PC-9 (cell line): ENCODE data around the gene CFAP20DC. TPM values are rescaled to one million over a fixed set of nuclear protein-coding genes. Genes with fewer than 3 reads are reported as not detected.

Source experiments
- BruUV-seq: library from RNA; stranded (reverse); fragments of 400-500 nt; replicated peaks from 2 replicates; lab custom pipeline; 2021; lab: Mats Ljungman, UMichigan
- CTCF ChIA-PET: fragments of 300-600 bp; sonication (Branson Sonifier 250); formaldehyde crosslinking; loops from one replicate; lab custom pipeline; 2022; ENCODE audit warnings: antibody characterized with exemption; lab: Charles Lee
- POLR2A ChIA-PET: fragments of 300-600 bp; sonication (Branson Sonifier 250); formaldehyde crosslinking; loops from one replicate; lab custom pipeline; 2022; ENCODE audit warnings: antibody characterized with exemption; ENCODE audit not compliant: unreplicated experiment; lab: Charles Lee
- DNase-seq, 2 experiments: peaks; one replicate each; pipeline versions ENCODE4 v3.0.0 to v3.0.0-alpha.2; 2015 to 2022; ENCODE audit warnings: mixed read lengths in 1 of 2
- H2AFZ ChIP-seq: fragments of 200-600 bp; sonication (generic); 2 replicates; pipeline ENCODE4 v1.8.1; 2017; ENCODE audit warnings: antibody characterized with exemption
- H3F3A ChIP-seq: fragments of 200-600 bp; sonication (generic); 2 replicates; pipeline ENCODE4 v1.8.1; 2017; ENCODE audit warnings: antibody characterized with exemption, mild to moderate bottlenecking, low read depth; ENCODE audit not compliant: insufficient read depth
- H3K27ac ChIP-seq: fragments of 200-600 bp; sonication (generic); 2 replicates; pipeline ENCODE4 v1.6.1; 2016; ENCODE audit warnings: mixed run types
- H3K27me3 ChIP-seq: fragments of 200-600 bp; sonication (generic); 2 replicates; pipeline ENCODE4 v1.6.1; 2016; ENCODE audit warnings: low read depth, mixed run types; ENCODE audit not compliant: insufficient read depth
- H3K36me3 ChIP-seq: fragments of 200-600 bp; sonication (generic); 2 replicates; pipeline ENCODE4 v1.6.1; 2016; ENCODE audit warnings: low read depth, mixed run types
- H3K4me1 ChIP-seq: fragments of 200-600 bp; sonication (generic); replicated peaks from 2 replicates; pipeline ENCODE4 v1.6.1; 2016; ENCODE audit warnings: mixed run types; ENCODE audit not compliant: insufficient read depth
- H3K4me2 ChIP-seq: fragments of 200-600 bp; sonication (generic); 2 replicates; pipeline ENCODE4 v1.6.1; 2017; ENCODE audit warnings: mixed run types
- H3K4me3 ChIP-seq: fragments of 200-600 bp; sonication (generic); 2 replicates; pipeline ENCODE4 v1.6.1; 2016; ENCODE audit warnings: mixed run types
- H3K79me2 ChIP-seq: fragments of 200-600 bp; sonication (generic); 2 replicates; pipeline ENCODE4 v1.6.1; 2017; ENCODE audit warnings: low read depth, mixed run types
- H3K9me2 ChIP-seq: fragments of 200-600 bp; sonication (generic); 2 replicates; pipeline ENCODE4 v1.8.1; 2017; ENCODE audit warnings: mild to moderate bottlenecking; ENCODE audit not compliant: insufficient read depth
- H3K9me3 ChIP-seq: fragments of 200-600 bp; sonication (generic); 2 replicates; pipeline ENCODE4 v1.8.1; 2016; ENCODE audit warnings: low read depth; ENCODE audit not compliant: insufficient read depth
- H4K20me1 ChIP-seq: fragments of 200-600 bp; sonication (generic); 2 replicates; pipeline ENCODE4 v1.8.1; 2017; ENCODE audit not compliant: insufficient read depth
- CTCF ChIP-seq: fragments of 200-600 bp; sonication (generic); conservative IDR thresholded peaks from 2 replicates; pipeline ENCODE4 v1.6.1; 2017; ENCODE audit warnings: mixed run types, antibody characterized with exemption, mild to moderate bottlenecking, moderate library complexity
- EZH2 ChIP-seq: fragments of 200-600 bp; sonication (generic); IDR thresholded peaks from 2 replicates; pipeline ENCODE4 v1.8.0; 2017; ENCODE audit warnings: antibody characterized with exemption, low read depth
- intact Hi-C: fragments of 100-400 bp; cut with micrococcal nuclease; formaldehyde crosslinking; loops from one replicate; pipeline ENCODE4 v1.10.0; 2022; ENCODE audit not compliant: unreplicated experiment
- total RNA-seq: library from RNA; stranded (reverse); gene quantifications from 2 replicates; pipeline ENCODE4 v1.2.3, GENCODE V29; 2021

Gene CFAP20DC
- total RNA-seq, 1 experiment from 2014 or later, result 6.7 TPM

GRCh38 chr3:58884453-58884852 is 165.4 kb downstream of the CFAP20DC start:
- no peaks in the 10 kb centered on the region for H3K9me3 ChIP-seq
- intact Hi-C loops, result no loop called here
- TF ChIP-seq CTCF, result no peak
- TF ChIP-seq EZH2, result no peak
- no peaks in the 10 kb centered on the region for H3F3A ChIP-seq
- H3K4me3 ChIP-seq, result no peak overlapping the region
- no peak for DNase-seq
- H3K4me2 ChIP-seq, result no peak overlapping the region
- no peaks in the 10 kb centered on the region for H3K9me2 ChIP-seq
- BruUV-seq, result no TSS peak
- H3K36me3 ChIP-seq, result no peaks in the 10 kb centered on the region
- H4K20me1 ChIP-seq, result no peaks in the 10 kb centered on the region
- no peaks in the 10 kb centered on the region for H3K79me2 ChIP-seq
- no peaks in the 10 kb centered on the region for H3K27me3 ChIP-seq
- POLR2A ChIA-PET, result no interaction called here
- no peak overlapping the region for H2AFZ ChIP-seq
- CTCF ChIA-PET, result no interaction called here
- no peak overlapping the region for H3K27ac ChIP-seq
- H3K4me1 ChIP-seq, result no peaks in the 10 kb centered on the region

- H4K20me1 ChIP-seq, result no peaks in the 10 kb centered on the region
- H3K9me3 ChIP-seq, result no peaks in the 10 kb centered on the region
- H3K36me3 ChIP-seq, result no peaks in the 10 kb centered on the region
- CTCF ChIA-PET, result no interaction called here
- no peak overlapping the region for H3K27ac ChIP-seq
- H3K4me3 ChIP-seq, result no peak overlapping the region
- no peaks in the 10 kb centered on the region for H3K79me2 ChIP-seq
- intact Hi-C loops, result no loop called here
- H3K27me3 ChIP-seq, result no peaks in the 10 kb centered on the region
- TF ChIP-seq CTCF (no peak), EZH2 (no peak)
- POLR2A ChIA-PET, result no interaction called here
- no peaks in the 10 kb centered on the region for H3K4me1 ChIP-seq
- H3K9me2 ChIP-seq, result no peaks in the 10 kb centered on the region
- H2AFZ ChIP-seq, result no peak overlapping the region
- no peak overlapping the region for H3K4me2 ChIP-seq
- no peak for DNase-seq
- no TSS peak for BruUV-seq
- H3F3A ChIP-seq, result no peaks in the 10 kb centered on the region
These were observed 169.6 kb downstream of the CFAP20DC start for GRCh38 chr3:58880182-58880581.

GRCh38 chr3:58874795-58875194 is 175.0 kb downstream of the CFAP20DC start:
- Histone ChIP-seq H4K20me1 (no peaks in the 10 kb centered on the region), H3K4me1 (peaks cover 6% of the 10 kb centered on the region; the same call in 1 of the 2 replicates), H3K27me3 (no peaks in the 10 kb centered on the region), H3F3A (0 out of 2 replicates have a peak, but pooled peaks cover 6% of the 10 kb centered on the region), H3K4me2 (no peak overlapping the region), H3K4me3 (no peak overlapping the region), H3K9me2 (no peaks in the 10 kb centered on the region), H3K9me3 (no peaks in the 10 kb centered on the region), H2AFZ (no peak overlapping the region), H3K36me3 (no peaks in the 10 kb centered on the region), H3K79me2 (no peaks in the 10 kb centered on the region), H3K27ac (no peak overlapping the region)
- intact Hi-C loops, result no loop called here
- no peak for DNase-seq
- no TSS peak for BruUV-seq
- POLR2A ChIA-PET, result no interaction called here
- CTCF ChIA-PET, result no interaction called here
- TF ChIP-seq EZH2 (no peak), CTCF (no peak)
